ENCODE data around the gene RHBDL3. TPM values are rescaled to one million over a fixed set of nuclear protein-coding genes. Genes with fewer than 3 reads are reported as not detected.

RHBDL3 gene
- polyA plus RNA-seq, 4 donors: 1.2 to 1.8 (median 1.6) TPM

DNA sequence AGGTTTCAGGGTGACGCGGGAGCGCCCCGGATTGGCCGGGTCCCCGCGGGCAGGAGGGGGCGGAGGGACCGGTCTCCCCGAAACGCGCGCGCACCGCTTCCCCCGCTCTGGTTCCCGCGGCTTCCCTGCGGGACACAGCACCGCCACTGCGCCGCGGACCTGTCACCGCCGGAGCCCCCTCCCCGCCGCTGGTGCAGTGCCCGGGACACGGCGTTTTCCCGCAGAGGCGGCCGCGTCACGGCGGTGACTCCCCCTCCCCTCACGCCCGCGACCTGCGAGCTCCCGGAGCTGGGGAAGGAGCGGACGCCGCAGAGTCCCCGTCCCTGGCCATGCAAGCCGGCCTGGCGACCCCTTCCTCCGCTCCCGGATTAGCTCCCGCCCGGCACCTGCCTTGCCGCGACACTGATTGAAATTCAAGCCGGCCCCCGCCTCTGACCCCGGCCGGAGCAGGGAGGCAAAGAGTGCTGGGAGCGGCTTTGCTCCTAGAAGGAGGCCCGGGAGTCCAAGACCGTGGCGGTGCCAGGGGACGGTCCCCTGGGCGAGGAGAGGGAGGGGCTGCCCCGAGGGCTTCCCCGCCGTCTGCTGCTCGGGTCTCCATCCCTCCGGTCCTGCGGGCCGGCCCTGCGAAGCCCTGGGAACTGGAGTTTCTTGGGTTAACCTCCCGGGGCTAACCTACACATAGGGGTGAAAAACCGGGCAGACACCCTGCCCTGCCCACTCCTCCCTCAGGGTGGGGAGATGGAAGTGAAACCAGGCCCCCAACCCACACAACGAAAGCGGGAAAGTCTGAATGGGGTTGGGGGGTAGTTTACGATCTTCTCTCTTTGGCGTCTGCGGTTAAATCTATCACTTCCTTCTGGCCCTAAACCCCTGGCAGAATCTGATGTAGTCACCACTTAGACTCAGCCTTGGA, 1.0 kb downstream of the RHBDL3 start:
- DNase-seq (ENCODE audit: low read depth in 4 of 4, low spot score in 2 of 4): no peak

DNA sequence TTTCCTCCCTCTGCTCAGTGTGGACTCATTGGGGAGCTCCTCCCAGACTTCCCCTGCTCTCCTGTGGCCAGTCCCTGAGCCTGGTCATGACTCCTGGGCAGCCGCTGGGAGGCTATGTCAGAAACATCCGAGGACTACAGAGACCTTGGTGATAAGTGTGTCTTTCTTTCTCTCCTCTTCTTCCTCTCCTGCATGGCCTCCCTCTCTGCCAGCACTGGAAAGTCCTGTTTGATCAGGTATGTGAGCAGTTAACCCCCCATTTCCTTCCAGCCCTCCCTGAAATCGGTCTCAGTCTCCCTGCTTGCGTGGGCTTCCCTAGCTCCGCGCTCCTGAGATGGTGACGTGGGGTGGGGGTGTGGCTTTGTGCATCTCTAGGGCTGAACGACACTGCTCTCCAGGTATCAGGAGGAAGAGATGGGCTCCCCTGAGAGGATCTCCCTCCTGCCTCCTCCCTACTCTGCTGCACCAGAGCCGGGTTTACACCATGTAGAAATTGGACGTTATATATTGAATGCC, 2.1 kb downstream of the RHBDL3 start:
- DNase-seq (ENCODE audit: low read depth in 4 of 4, low spot score in 2 of 4): no peak

DNA sequence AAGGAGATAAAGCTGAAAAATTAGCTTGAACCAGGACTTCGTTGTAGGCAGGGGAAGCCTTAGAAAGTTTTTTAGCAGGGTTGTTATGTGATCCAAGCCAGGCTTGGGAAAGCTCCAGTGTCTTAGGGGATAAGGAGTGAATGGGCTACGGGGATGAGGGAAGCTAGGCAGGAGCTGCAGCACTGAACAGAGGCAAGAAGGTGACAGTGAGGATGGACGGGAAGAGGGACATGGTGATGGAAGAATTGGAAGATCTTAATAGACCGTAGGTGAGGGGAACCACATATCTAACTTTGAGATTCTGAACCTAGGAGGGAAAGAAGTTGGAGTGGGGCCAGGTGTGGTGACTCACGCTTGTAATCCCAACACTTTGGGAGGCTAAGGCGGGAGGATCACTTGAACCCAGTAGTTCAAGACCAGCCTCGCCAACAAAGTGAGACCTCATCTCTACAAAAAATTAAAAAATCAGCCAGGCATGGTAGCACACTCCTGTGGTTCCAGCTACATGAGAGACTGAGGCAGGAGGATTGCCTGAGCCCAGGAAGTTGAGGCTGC, 3.2 kb downstream of the RHBDL3 start:
- no peak for DNase-seq (ENCODE audit: low read depth in 4 of 4, low spot score in 2 of 4)

DNA sequence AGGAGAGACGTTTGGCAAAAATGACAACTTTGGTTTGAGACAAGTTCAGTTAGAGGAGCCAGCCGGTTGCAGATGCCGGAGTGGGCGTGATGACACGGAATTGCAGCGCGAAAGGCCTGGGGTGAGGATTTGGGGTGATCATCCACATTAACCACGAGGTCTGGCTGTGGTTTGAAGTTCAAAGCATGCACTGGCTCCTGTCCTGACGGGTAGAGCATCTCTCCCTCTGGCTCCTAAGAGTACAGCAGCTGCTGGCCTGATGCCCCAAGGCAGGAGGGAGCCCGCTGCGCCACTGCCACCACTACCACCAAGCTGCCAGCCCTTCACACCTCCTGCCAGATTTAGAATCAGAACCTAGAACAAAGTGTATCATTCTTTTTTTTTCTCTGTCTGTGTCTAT, 3.7 kb downstream of the RHBDL3 start:
- DNase-seq (ENCODE audit: low read depth in 4 of 4, low spot score in 2 of 4): no peak

GRCh38 chr17:32271844-32272243, 6.2 kb downstream of the RHBDL3 start:
- no peak for DNase-seq (ENCODE audit: low read depth in 4 of 4, low spot score in 2 of 4)

DNA sequence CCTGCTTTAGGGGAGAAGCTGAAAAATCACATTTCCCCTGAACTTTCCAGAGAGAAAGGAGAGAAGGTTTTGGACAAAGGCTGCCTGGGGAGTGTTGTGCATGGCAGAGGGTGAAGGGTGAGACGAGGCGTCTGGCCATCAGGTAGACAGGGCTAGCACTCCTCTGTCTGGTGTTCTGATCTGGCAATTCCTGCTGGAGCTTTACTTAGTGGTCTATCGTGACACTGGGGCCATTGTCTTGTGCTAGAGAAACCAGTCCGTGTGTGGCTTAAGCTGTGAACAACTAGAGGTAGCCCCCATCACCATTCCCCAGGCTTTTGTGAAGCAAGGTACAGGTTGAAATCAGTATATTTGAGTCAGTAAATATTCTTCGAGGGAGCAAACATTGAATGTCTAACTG, 8.5 kb downstream of the RHBDL3 start:
- no peak for DNase-seq (ENCODE audit: low read depth in 4 of 4, low spot score in 2 of 4)

- no peak for DNase-seq (ENCODE audit: low read depth in 4 of 4, low spot score in 2 of 4)
These were observed 9.0 kb downstream of the RHBDL3 start for GRCh38 chr17:32274643-32275042.

DNA sequence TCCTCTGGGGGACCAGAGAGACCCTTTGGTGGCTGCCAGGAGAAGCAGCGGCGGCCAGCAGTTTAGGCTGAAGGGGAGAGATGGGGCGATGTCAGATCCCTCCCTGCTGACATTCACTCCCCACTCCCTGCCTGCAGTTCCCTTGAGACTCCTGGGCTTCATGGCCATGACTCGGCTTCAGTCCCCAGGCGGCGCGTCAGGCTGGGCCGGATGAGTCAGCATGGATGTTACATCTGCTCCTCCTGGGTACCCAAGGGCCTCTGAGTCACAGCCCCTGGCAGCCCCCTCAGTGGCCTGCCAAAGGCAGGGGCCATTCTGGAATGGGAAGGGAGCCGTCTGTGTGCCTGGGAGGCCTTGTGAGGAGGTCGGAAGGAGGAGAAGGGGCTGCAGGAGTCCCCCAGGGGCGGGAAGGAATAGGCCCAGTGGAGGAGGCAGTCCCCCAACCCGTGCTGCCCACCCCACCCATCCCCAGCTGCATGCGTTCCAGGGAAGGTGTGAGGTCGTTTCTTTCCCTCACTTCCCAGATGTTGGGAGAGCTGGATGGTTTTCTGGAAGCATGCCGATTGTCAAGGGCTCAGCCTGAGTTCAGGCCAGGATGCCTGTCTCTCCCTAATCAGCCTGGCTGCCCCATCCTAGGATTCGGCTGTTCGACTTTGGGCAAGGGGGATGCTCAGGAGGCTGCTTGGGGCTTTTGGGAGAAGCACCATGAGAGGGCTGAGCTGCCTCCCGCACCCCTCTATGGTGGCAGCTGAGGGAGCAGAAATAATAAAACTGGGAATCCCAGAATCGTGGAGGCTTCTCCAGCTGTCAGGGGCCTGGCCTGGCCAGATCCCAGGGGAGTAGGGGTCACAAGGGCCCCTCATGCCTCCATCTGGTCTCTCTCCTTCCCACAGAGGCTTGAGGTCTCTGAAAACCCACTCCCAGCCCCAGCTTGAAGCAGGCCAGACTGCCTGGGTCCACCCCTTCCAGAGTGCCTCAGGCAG, 9.7 kb downstream of the RHBDL3 start:
- no peak for DNase-seq (ENCODE audit: low read depth in 4 of 4, low spot score in 2 of 4)

GRCh38 chr17:32276171-32276601, 10.6 kb downstream of the RHBDL3 start:
- DNase-seq (ENCODE audit: low read depth in 4 of 4, low spot score in 2 of 4): no peak

GRCh38 chr17:32277284-32277683, 11.7 kb downstream of the RHBDL3 start:
- DNase-seq (ENCODE audit: low read depth in 4 of 4, low spot score in 2 of 4): peak in 1 of 4 donors; percentile 50

DNA sequence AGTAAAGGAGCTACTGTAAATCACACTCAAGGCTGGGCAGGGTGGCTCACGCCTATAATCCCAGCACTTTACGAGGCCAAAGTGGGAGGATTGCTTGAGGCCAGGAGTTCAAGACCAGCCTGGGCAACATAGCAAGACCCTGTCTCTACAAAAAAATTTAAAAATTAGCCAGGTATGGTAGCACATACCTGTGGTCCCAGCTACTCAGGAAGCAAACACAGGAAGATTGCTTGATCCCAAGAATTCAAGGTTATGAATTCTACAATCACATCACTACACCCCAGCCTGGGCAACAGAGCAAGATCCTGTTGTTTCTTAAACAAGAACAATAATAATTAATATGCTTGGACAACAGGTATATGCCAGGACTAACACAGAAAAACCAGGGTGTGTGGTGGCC, 13.2 kb downstream of the RHBDL3 start:
- no peak for DNase-seq (ENCODE audit: low read depth in 4 of 4, low spot score in 2 of 4)

DNA sequence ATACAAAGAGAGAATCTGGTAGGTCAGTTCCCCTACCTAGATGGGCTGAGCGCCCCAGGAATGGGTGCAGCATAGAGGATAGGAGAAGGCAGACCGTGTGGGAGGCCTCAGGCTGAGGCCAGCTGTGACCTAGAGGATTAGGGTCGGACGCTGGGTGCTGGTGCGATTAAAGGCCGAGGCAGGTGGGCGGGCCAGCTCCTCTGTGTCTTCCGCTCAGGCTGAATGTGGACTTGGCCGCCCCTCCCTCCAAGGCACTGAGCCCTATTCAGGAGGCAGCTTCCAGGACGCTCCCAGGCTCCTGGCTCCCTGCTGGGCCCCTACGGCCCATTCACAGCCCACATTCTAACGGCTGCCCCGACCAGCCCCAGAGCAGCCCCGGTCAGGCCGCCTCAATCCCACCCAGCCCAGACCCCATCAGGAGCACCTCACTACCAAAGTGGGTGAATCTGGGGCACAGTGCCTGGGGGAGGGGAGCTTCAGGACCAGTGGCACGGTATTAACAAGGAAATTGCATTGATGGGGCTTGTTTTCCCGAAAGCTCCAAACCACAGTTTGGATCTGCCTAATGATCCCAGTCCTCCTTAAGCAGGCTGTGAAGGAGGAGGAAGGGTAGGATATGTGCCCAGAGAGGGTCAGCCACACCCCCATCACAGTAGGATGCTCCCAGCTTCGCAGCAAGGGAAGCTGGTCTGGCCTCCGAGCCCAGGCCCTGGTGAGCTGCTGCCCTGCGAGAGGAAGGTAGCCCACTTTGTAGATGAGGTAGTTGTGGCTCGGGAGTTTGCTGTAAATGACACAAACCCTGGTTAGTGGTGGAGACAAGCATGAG, 14.5 kb downstream of the RHBDL3 start:
- no peak for DNase-seq (ENCODE audit: low read depth in 4 of 4, low spot score in 2 of 4)

DNA sequence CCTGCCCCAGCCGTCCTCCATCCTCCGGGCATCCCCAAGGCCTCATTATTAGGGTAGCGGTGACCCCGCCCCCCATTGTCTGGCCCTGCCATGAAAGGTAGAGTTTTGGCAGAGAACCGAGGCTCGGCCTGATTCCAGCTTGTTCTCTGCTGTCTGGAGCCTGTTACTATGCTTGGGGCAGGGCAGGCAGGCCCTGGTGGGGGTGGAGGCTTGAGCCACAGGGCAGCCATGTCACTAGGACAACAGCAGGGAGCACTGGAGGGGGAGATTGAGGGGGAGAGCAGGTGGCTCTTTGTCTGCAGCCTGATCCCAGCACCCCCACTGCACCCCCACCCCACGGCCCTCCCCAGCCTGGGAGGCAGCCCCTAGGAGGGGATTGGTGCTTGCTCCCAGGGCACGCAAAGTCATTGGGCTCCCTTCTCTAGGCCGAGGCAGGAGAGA, 15.4 kb downstream of the RHBDL3 start:
- no peak for DNase-seq (ENCODE audit: low read depth in 4 of 4, low spot score in 2 of 4)

DNA sequence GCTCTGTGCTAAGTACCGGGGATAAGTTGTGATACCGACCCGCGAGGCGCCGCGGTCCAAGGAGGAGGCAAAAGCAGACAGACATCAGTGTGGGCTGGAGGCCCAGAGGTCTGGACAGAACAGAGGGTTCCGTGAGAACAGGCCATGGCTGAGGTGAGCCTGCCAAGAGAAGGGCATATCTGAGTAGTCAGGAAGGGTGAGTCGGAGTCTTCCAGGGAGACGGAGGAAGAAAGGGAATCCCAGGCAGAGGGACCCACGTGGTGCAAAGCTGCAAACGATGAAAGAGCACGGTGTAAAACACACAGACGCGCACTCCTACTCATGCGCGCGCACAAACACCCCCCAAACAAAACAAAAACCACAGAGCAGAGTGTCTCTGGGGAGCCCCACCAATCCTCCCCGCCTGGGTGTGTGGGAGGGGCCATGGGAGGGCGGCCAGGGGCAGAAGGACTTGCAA, 18.1 kb downstream of the RHBDL3 start:
- no peak for DNase-seq (ENCODE audit: low read depth in 4 of 4, low spot score in 2 of 4)

GRCh38 chr17:32285306-32285705, 19.7 kb downstream of the RHBDL3 start:
- DNase-seq (ENCODE audit: low read depth in 4 of 4, low spot score in 2 of 4): no peak

GRCh38 chr17:32285746-32286517, 20.3 kb downstream of the RHBDL3 start:
- DNase-seq (ENCODE audit: low read depth in 4 of 4, low spot score in 2 of 4): no peak

DNA sequence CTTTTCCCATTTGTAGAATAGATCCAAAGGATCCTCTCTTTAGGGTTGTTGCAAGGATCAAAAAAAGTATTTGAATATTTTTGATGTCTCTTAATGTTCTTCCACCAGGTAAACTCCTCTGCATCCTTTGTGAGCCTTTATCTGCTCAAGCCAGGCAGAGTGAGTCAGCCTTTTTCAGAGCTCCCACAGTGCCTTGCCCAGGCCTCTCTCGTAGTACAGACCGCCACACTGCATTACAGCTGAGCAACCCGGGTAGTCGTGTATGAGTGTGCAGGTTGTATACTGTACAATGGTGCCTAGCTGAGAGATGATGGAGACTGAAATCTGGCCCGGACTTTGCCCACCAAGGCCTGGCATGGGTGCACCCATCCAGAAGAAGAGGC, 20.9 kb downstream of the RHBDL3 start:
- no peak for DNase-seq (ENCODE audit: low read depth in 4 of 4, low spot score in 2 of 4)

DNA sequence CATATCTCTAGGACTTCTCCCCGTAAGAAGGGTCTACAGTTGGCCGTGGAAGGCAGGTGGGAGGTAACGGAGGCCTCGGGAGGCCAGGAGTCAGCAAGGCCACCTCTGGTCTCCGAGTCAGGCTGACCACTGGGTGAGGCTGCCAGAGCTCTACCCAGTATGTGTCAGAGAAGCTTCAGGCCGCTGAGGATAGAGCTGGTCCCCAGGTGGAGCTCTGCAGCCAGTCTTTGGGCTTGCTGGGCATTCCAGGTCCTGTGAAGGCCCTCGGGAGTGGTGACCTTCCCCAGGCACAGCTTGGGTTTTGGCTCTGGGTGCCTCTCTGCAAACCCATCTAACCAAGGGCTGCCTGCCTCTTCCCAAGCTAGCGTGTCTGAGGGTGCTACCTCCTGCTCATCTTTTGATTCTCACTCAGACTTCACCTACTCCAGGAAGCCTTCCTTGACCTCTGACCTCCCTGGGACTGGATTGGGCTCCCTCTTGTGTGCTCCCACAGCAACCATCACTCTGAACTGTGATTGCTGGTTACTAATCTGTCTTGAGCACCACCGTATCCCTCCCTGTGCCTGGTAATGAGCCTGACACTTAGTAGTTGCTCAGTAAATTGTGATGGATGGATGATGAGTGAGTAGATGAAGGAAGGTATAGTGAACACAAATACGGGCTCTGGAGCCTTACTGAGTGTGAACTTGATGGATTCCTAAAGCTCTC, 22.3 kb downstream of the RHBDL3 start:
- no peak for DNase-seq (ENCODE audit: low read depth in 4 of 4, low spot score in 2 of 4)

Measured in left renal cortex interstitium (tissue), 4 donors.